Measurements from ENCODE around the gene SLC10A7.

GRCh38 chr4:146255463-146255862 lies 266.3 kb downstream of the SLC10A7 start:
- TF ChIP-seq CSDC2 (CRISPR knock-in tag; IDR thresholded peaks at IDR 0.05) (no peak), ZFP3 (CRISPR knock-in tag; IDR thresholded peaks at IDR 0.05) (no peak), PPARA (CRISPR knock-in tag; IDR thresholded peaks at IDR 0.05; ENCODE audit: borderline replicate concordance) (no peak), RARB (CRISPR knock-in tag; IDR thresholded peaks at IDR 0.05) (no peak), BACH2 (CRISPR knock-in tag; IDR thresholded peaks at IDR 0.05; ENCODE audit: borderline replicate concordance) (no peak)
